Umbilical cord (tissue), 2 donors: Measurements from ENCODE around the gene PRPH. TPM values are rescaled to one million over a fixed set of nuclear protein-coding genes. Genes with fewer than 3 reads are reported as not detected.
"Not testable (repeated sequence)": the region's sequence is repeated elsewhere in the genome, so short reads cannot be mapped to it uniquely, and the experiment has no call there.

Experiments used
- DNase-seq: peaks from one replicate; pipeline ENCODE4 v3.0.0-alpha.2; 2015; ENCODE audit warnings: low spot score
- total RNA-seq: library from RNA; depleted of rRNA; stranded (reverse); fragments of >200 nt; gene quantifications from one replicate; pipeline ENCODE4 v1.2.3, GENCODE V29; 2014; ENCODE audit warnings: low replicate concordance; ENCODE audit not compliant: insufficient read depth

PRPH gene
- total RNA-seq, 1 donor from 2014 or later, result 0.72 TPM

- no peak for DNase-seq
Observed at GRCh38 chr12:49332891-49333371, 38.0 kb downstream of the PRPH start.

- not testable (repeated sequence) for DNase-seq
Observed at GRCh38 chr12:49333778-49334177, 38.8 kb downstream of the PRPH start.

- no peak for DNase-seq
Observed at GRCh38 chr12:49334226-49334625, 39.3 kb downstream of the PRPH start.

- DNase-seq, result no peak
Observed at GRCh38 chr12:49334681-49335080, 39.7 kb downstream of the PRPH start.

- no peak for DNase-seq
Observed at GRCh38 chr12:49335118-49335954, 40.4 kb downstream of the PRPH start.

- no peak for DNase-seq
Observed at GRCh38 chr12:49335955-49336644, 41.2 kb downstream of the PRPH start.

- peak; percentile 76 for DNase-seq
Observed at GRCh38 chr12:49336645-49337584, 42.0 kb downstream of the PRPH start, which contains the start of gene C1QL4. C1QL4 (minus strand) TSS chr12:49337188; CDS start chr12:49336477, 711 bp downstream.

GRCh38 chr12:49338830-49339463 lies 44.0 kb downstream of the PRPH start:
- no peak for DNase-seq

GRCh38 chr12:49339464-49339861 lies 44.5 kb downstream of the PRPH start:
- no peak for DNase-seq

GRCh38 chr12:49340095-49340870 lies 45.3 kb downstream of the PRPH start:
- no peak for DNase-seq

GRCh38 chr12:49340971-49341776 lies 46.2 kb downstream of the PRPH start:
- no peak for DNase-seq

- no peak for DNase-seq
Observed at GRCh38 chr12:49341777-49342065, 46.8 kb downstream of the PRPH start.

GRCh38 chr12:49342066-49342913 lies 47.3 kb downstream of the PRPH start:
- DNase-seq, result peak; percentile 67

- no peak for DNase-seq
Observed at GRCh38 chr12:49342914-49343731, 48.2 kb downstream of the PRPH start.

GRCh38 chr12:49344486-49345050 lies 49.6 kb downstream of the PRPH start:
- DNase-seq, result no peak

GRCh38 chr12:49345051-49345824 lies 50.3 kb downstream of the PRPH start:
- DNase-seq, result no peak
